Muscle of leg (tissue), 11 donors: Measurements from ENCODE around the gene TMEM125. TPM values are rescaled to one million over a fixed set of nuclear protein-coding genes. Genes with fewer than 3 reads are reported as not detected.

ENCODE experiments used
- DNase-seq: peaks from one replicate; pipeline ENCODE4 v3.0.0; 2013
- H3K27ac ChIP-seq: one replicate; pipeline ENCODE4 v1.5.1; 2013; ENCODE audit warnings: mild to moderate bottlenecking, low read length, control low read depth
- H3K27me3 ChIP-seq: one replicate; pipeline ENCODE4 v1.6.1; 2013; ENCODE audit warnings: low read length; ENCODE audit not compliant: control insufficient read depth, insufficient read depth
- H3K36me3 ChIP-seq: one replicate; pipeline ENCODE4 v1.6.1; 2013; ENCODE audit warnings: low read length; ENCODE audit not compliant: control insufficient read depth, insufficient read depth
- H3K4me1 ChIP-seq: one replicate; pipeline ENCODE4 v1.6.1; 2013; ENCODE audit warnings: low read length; ENCODE audit not compliant: control insufficient read depth, insufficient read depth
- H3K4me3 ChIP-seq: one replicate; pipeline ENCODE4 v1.5.1; 2013; ENCODE audit warnings: low read length, control low read depth
- H3K9me3 ChIP-seq: replicated peaks from 2 replicates; pipeline ENCODE4 v1.6.1; 2013; ENCODE audit warnings: low read depth, low read length; ENCODE audit not compliant: control insufficient read depth
- WGBS: methylation state at CpG from one replicate; pipeline ENCODE4 v1.1.5; 2013; ENCODE audit warnings: missing lambda C conversion rate; ENCODE audit not compliant: insufficient coverage; 5-methylcytosine and 5-hydroxymethylcytosine counted together
- polyA plus RNA-seq, 8 donors: library from polyadenylated mRNA; unstranded; fragments of 120-200 nt; gene quantifications; one replicate each; pipeline versions ENCODE4 v1.2.1 to v1.2.3, GENCODE V29; 2013; ENCODE audit warnings: inconsistent platforms in 1 of 8, low replicate concordance in 1 of 8; ENCODE audit not compliant: insufficient read length in 8 of 8, insufficient read depth in 1 of 8
- total RNA-seq: library from RNA; stranded (reverse); fragments of 120-200 nt; gene quantifications from one replicate; pipeline ENCODE4 v1.2.4, GENCODE V29; 2013

The TMEM125 gene
- total and polyA plus RNA-seq, 9 donors = 0.09 to 2.4 (median 0.34) TPM; not detected in 5

GRCh38 chr1:43233631-43234030 lies 36.2 kb upstream of the TMEM125 start:
- Histone ChIP-seq H3K27me3 (no peaks in the 10 kb centered on the region), H3K4me1 (peaks cover 14% of the 10 kb centered on the region), H3K4me3 (no peak overlapping the region), H3K36me3 (no peaks in the 10 kb centered on the region), H3K27ac (no peak overlapping the region), H3K9me3 (no peaks in the 10 kb centered on the region)
- DNase-seq = no peak
- 72% methylated on average over 3 of the region's 5 CpGs for WGBS

- H3K9me3 ChIP-seq = no peaks in the 10 kb centered on the region
- no peak overlapping the region for H3K4me3 ChIP-seq
- 94% methylated on average over 15 of the region's 17 CpGs for WGBS
- no peaks in the 10 kb centered on the region for H3K27me3 ChIP-seq
- H3K4me1 ChIP-seq = peaks cover 16% of the 10 kb centered on the region
- no peak for DNase-seq
- H3K27ac ChIP-seq = no peak overlapping the region
- no peaks in the 10 kb centered on the region for H3K36me3 ChIP-seq
Measured at GRCh38 chr1:43234267-43234666, 35.5 kb upstream of the TMEM125 start.

- peaks cover 16% of the 10 kb centered on the region for H3K4me1 ChIP-seq
- no peak overlapping the region for H3K4me3 ChIP-seq
- H3K27ac ChIP-seq = no peak overlapping the region
- no peaks in the 10 kb centered on the region for H3K9me3 ChIP-seq
- no peak for DNase-seq
- 91% methylated on average over 4 of the region's 8 CpGs for WGBS
- H3K36me3 ChIP-seq = no peaks in the 10 kb centered on the region
- H3K27me3 ChIP-seq = no peaks in the 10 kb centered on the region
Measured at GRCh38 chr1:43235040-43235439, 34.7 kb upstream of the TMEM125 start.

GRCh38 chr1:43235451-43236121 lies 34.2 kb upstream of the TMEM125 start:
- 83% methylated on average over 7 of the region's 9 CpGs for WGBS
- Histone ChIP-seq H3K27me3 (no peaks in the 10 kb centered on the region), H3K9me3 (no peaks in the 10 kb centered on the region), H3K4me1 (peaks cover 15% of the 10 kb centered on the region), H3K4me3 (no peak overlapping the region), H3K36me3 (no peaks in the 10 kb centered on the region), H3K27ac (no peak overlapping the region)
- no peak for DNase-seq

- Histone ChIP-seq H3K27me3 (no peaks in the 10 kb centered on the region), H3K4me1 (peaks cover 14% of the 10 kb centered on the region), H3K36me3 (no peaks in the 10 kb centered on the region), H3K9me3 (no peaks in the 10 kb centered on the region), H3K27ac (no peak overlapping the region), H3K4me3 (no peak overlapping the region)
- no peak for DNase-seq
- 75% methylated on average over 1 of the region's 1 CpG for WGBS
Measured at GRCh38 chr1:43237121-43237520, 32.7 kb upstream of the TMEM125 start.

- no peak overlapping the region for H3K27ac ChIP-seq
- peaks cover 8% of the 10 kb centered on the region for H3K4me1 ChIP-seq
- DNase-seq = peak; percentile 47
- H3K4me3 ChIP-seq = no peak overlapping the region
- H3K27me3 ChIP-seq = no peaks in the 10 kb centered on the region
- 7% methylated on average over 2 of the region's 5 CpGs for WGBS
- no peaks in the 10 kb centered on the region for H3K36me3 ChIP-seq
- H3K9me3 ChIP-seq = no peaks in the 10 kb centered on the region
Measured at GRCh38 chr1:43238085-43238484, 31.7 kb upstream of the TMEM125 start.

GRCh38 chr1:43238991-43239469 lies 30.8 kb upstream of the TMEM125 start:
- Histone ChIP-seq H3K27ac (no peak overlapping the region), H3K4me3 (no peak overlapping the region)
- 82% methylated on average over 1 of the region's 3 CpGs for WGBS

GRCh38 chr1:43239484-43239883 lies 30.3 kb upstream of the TMEM125 start:
- Histone ChIP-seq H3K9me3 (no peaks in the 10 kb centered on the region), H3K27ac (no peak overlapping the region)
- 67% methylated on average over 1 of the region's 3 CpGs for WGBS

More at GRCh38 chr1:43238991-43239469, 30.8 kb upstream of the TMEM125 start:
- Histone ChIP-seq H3K36me3 (no peaks in the 10 kb centered on the region), H3K4me1 (peaks cover 8% of the 10 kb centered on the region), H3K27me3 (no peaks in the 10 kb centered on the region), H3K9me3 (no peaks in the 10 kb centered on the region)
- no peak for DNase-seq

GRCh38 chr1:43241413-43241836 lies 28.4 kb upstream of the TMEM125 start:
- DNase-seq = no peak
- 59% methylated on average over 6 of the region's 6 CpGs for WGBS
- Histone ChIP-seq H3K27ac (no peak overlapping the region), H3K9me3 (no peaks in the 10 kb centered on the region), H3K36me3 (no peaks in the 10 kb centered on the region), H3K4me1 (peaks cover 8% of the 10 kb centered on the region), H3K4me3 (no peak overlapping the region), H3K27me3 (no peaks in the 10 kb centered on the region)

More at GRCh38 chr1:43239484-43239883, 30.3 kb upstream of the TMEM125 start:
- Histone ChIP-seq H3K27me3 (no peaks in the 10 kb centered on the region), H3K36me3 (no peaks in the 10 kb centered on the region), H3K4me3 (no peak overlapping the region), H3K4me1 (peaks cover 8% of the 10 kb centered on the region)
- peak; percentile 16 for DNase-seq

GRCh38 chr1:43243299-43243698 lies 26.5 kb upstream of the TMEM125 start:
- no peak overlapping the region for H3K4me3 ChIP-seq
- no peaks in the 10 kb centered on the region for H3K36me3 ChIP-seq
- no peaks in the 10 kb centered on the region for H3K27me3 ChIP-seq
- peaks cover 3% of the 10 kb centered on the region for H3K9me3 ChIP-seq
- peaks cover 6% of the 10 kb centered on the region for H3K4me1 ChIP-seq
- no peak overlapping the region for H3K27ac ChIP-seq
- WGBS = 69% methylated on average over 4 of the region's 6 CpGs
- DNase-seq = no peak
